ENCODE data around the gene GRM8.
"Not testable (repeated sequence)": the region's sequence is repeated elsewhere in the genome, so short reads cannot be mapped to it uniquely, and the experiment has no call there.

The GRM8 gene

DNA sequence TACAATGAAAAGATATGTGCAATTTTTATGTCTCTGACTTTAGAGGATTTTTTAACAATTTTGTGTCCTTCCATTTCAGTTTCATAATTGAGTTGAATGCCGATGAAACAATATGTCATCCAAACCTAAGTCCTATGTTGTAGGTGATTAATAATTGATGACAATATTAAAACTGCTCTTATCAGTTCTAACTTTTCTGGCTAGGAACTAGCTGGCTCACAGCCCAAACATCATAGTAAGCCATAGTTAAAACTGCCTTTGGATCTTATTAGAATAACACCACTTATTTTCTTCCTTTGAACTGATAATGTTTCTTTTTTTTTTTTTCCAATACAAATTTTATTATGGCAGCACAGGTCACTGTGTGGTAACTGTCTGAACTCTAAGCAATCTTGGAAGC, 230.9 kb downstream of the GRM8 start:
- DNase-seq: no peak

DNA sequence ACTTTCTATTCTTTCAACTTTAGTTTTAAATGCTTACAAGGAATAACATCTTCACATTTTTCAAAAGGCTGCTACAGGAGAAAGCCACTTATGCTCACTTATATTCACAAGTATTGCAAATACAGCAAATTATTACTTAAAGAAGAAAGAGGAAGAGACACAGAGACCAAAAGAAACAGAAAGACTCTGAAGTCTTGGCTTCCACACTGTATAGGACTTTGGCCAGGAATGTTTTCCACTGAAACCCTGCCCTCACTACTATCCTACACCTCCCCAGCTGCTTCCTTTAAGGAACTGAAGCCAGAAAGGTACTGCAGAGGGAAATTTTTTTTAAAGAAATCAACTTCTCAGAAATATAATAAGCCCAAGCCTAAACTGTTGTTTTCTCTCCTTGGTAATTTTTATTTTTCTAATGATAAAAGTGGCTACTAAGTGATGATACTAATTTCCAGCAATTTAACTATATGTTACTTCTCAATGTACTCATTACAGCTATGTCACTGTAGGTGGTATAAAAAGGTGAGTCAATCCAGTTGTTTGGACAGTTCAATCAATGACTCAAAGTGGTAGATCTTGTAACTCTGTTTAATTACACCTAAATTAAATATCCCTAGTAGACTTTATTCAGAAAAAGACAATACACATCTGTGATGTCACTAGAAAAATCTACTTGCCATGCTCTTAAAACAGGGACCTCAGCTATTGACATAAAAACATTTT, 231.6 kb downstream of the GRM8 start:
- DNase-seq: no peak

DNA sequence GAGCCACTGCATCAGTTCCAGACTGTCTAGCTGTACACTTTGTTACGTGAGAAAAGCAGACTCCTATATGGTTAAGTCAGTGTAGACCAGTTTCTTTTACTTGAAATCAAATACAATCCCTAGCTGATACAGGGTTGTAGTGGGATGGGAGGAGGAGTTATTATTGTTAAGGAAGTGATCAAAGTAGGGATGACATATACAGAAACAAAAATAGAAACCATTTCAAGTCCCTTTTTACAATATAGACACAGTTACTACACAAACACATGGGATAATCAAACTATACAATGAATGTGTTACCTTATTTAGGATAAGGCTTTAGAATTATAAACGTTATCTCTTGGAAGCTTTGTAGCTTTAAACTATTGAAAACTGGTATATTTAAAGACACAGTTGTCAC, 233.9 kb downstream of the GRM8 start:
- no peak for DNase-seq

DNA sequence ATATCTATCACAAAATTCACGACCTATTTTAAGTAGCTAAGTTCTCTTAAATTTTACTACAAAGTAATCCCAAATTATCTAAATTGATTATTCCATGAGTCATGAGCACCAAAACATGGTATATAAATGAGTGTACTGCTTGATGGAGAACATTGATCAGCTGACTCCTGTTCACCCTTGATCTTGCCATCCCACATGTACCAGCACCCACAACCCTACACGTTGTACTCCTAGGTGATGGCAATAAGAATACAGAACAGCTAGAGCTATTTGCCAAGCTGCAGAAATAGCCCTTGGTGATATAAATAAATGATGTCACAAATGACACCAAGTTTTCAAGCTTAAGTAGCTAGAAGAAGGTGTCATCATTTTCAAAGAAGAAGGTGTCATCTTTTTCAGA, 235.5 kb downstream of the GRM8 start:
- DNase-seq: no peak

DNA sequence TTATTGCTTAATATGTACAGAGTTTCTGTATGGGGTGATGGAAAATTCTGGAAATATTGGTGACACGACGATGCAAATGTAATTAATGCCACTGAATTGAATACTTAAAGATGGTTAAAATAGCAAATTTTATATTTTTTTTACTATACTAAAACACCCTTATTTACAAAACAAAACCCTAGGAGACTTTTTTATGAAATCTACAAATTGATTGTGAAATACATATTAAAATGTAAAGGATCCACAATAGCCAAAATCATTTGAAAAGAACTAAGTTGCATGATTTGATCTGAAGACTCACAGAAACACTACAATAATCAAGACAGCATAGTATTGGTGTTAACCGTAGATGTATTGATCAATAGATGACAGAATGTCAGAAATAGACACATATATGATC, 252.0 kb downstream of the GRM8 start:
- DNase-seq: no peak

DNA sequence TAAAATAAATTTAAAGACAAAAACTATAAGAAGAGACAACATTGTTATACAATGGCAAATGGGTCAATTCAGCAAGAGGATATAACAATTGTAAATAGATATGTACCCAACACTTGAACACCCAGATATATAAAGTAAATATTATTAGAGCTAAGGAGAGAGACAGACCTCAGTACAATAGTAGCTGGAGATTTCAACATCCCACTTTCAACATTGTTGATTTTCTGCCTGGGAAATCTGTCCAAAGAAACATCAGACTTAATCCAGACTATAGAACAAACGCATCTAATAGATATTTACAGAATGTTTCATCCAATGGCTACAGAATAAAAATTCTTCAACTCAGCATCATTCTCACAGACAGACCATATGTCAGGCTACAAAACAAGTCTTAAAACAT, 256.1 kb downstream of the GRM8 start:
- DNase-seq: no peak

DNA sequence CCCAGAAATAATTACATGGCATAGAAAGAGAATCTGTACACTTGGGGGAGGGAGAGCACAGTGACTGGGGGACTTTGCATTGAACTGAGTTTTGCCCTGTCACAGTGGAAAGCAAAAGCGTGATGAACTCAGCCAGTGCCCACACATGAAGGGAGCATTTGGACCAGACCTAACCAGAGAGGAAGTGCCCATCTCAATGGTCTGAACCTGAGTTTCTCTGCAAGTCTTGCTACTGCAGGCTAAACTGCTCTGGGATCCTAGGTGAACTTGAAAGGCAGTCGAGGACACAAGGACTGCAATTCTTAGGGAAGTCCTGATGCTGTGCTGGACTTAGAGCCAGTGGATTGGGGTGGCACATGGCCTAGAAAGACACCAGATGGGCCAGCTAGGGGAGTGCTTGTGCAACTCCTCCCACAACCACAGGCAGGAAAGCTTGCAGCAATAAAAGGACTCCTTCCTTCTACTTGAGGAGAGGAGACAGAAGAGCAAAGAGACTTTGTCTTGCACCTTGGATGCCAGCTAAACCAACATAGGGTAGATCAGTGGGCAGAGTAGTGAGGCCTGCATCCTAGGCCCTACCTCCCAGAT, 259.0 kb downstream of the GRM8 start:
- DNase-seq: no peak

DNA sequence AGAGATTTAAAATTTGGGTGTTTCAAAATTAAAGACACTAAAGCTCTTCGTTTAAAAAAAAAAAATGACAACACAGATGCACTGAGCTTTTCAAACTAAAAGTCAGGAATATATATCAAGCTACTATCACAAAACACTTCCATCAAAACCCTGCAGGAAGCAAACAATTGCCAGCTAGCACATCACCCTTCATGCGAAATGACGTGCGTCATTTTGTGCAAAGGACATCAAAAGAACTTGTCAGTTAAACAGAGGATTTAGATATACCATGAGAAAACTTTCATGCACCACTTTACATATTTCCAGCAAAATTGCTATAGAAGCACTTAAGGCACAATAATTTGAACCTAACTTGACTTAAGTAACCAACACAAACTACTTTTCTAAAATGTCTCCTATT, 264.7 kb downstream of the GRM8 start:
- no peak for DNase-seq

DNA sequence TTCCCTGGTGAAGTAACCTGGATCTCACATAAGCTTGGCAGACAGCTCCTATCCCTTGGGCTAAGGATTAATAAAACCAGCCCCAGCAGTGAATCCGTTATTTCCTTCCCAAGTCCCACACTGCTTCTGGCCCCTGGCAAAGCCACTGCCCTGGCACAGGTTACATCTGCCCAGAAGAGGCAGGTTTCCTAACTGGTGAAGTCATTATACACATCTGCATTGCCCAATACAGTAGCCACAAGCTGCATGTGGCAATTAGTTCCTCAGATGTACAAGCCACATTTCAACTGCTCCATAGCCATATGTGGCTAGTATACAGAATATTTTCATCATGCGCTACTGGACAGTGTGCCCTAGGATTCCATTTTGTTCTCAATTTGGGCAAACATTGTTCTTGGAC, 273.0 kb downstream of the GRM8 start:
- DNase-seq: no peak

DNA sequence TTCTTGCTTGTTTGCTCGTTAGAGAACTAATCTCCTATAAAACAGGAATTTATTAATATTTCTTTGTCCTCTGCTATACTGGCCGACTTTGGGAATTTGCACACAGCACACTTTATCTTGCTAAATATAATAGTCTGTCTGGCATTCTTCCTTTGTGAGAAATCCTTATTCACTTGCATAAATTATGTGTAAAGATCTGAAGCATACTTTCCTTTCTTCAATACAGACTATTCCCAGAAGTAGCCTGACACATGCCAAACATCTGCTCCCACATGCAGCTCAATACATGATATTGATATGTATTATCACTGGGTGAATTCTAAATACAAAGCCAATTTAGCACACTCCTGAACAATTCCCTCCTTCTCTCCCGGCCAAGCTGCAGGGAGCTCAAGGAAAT, 273.9 kb downstream of the GRM8 start:
- no peak for DNase-seq

DNA sequence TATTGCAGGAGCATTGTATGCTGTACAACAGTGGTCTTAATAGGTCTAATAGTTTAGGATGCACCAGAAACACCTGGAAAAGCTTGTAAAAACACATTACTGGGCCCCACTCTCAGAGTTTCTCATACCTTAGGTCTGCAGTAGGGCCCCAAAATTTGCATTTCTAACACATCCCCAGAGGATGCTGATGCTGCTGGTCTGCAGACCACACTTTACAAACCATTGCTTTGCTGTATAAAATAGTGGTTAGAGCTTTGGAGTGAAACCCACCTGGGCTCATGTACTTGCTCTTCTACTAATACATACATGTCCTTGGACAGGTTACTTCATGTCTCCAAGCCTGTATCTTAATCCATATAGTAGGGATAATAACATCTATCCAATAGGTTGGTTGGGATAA, 279.7 kb downstream of the GRM8 start:
- no peak for DNase-seq

DNA sequence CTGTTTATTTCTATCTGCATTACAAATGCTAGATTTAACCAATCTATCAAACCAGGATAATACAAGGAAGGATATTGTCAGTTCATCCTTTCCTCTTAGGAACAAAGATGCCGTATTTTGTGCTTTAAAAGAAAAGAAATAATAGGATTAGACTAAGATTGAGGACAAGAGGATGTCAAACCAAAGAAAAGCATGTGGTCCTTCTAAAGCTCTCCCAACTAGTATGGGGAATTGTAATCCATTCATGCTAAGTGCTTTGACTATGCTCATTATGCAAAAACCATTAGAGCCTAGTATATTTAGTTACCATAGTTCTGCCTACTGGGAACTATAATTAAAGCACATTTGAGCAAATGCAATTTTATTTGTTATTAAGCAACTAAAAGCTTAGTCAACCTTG, 280.2 kb downstream of the GRM8 start:
- DNase-seq: no peak

DNA sequence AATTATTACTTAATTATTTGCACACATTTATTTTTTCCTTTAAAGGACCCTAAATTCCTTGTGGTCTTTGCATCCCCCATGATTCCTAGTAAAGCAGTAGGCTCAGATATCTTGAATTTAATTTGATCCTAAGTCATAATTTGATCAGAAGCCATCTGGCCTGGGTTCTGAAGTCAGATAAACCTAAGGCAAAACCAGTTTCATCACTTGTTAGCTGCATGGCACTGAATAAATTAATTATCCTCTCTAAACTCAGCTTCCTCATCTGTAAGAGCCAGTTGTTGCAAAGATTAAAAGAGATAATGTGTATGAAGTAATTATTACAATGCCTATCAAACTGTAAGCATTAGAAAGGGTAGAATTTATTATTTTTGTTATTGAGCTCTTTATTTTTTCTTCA, 293.1 kb downstream of the GRM8 start:
- DNase-seq: no peak

DNA sequence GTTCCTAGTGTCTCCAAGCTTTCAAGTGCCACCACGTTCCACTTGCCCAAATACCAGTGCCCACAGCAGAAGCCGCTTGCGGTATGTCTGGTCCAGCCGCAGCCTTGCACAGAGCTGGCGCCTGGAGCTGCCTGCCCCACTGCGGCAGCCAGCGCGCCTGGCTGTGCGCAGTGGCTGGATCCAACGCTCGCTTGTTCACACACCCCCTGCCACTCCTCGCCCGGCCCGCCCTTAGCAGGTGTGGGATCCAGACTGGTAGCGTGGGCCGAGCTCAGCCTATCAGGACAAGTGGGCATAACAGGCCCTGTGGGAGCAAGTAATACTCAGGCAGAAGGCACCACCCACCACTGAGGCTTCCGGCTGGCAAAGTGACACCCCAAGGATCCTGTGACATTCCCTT, 294.4 kb downstream of the GRM8 start:
- no peak for DNase-seq

DNA sequence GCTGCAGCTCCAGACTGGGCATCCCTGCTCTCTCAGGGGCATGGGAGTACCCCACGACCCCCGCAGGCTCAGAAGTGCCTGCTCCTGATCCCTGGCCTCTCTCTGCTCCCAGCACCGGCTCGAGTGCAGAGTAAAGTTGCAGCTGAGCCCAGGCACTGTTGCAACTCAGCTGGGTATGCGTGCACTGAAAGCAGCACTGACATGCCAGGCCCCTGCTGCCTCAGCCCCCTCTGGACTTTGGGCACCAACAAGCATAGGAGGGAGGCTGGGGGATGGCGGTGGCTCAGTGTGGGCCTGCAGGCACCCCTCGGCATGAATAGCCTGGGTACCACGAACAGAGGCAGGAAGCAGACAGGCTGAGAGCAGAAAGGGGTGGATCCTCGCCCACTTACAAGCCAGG, 295.3 kb downstream of the GRM8 start:
- no peak for DNase-seq

DNA sequence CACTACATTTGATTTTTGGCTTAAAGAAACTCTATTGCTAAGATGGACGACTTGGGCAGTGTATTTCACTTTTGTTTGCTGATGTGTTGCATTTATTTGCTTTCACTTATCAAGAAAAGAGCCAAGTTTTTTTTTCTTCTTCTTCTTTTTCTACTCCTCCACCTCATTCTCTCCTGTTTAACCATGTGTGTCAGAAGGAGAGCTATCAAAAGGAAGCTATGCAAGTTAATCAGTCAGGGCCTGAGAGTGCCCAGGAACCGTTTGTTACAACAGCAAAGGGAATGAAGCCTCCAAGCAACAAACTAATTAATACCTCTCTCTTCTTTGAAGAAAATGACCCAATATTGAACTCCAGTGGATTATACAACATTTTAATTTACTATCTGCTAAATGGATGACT, 299.3 kb downstream of the GRM8 start:
- DNase-seq: no peak

DNA sequence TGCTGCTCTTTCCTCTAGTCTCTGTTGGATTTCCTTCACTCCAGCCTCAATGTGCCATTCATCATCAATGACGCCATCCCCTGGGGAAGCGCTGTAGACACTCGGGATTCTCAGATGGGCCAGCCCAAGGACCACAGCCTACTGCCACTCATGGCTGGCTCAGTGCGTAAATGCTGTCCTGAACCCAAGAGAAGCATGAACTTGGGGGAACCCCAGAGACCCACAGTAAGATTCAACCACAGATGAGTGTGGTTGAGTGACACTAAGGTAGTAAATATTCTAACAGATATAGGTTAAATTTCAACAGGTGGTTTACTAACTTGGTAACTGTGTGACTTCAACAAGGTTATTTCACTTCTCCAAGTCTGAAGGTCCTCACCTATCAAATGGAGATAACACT, 304.1 kb downstream of the GRM8 start:
- no peak for DNase-seq

DNA sequence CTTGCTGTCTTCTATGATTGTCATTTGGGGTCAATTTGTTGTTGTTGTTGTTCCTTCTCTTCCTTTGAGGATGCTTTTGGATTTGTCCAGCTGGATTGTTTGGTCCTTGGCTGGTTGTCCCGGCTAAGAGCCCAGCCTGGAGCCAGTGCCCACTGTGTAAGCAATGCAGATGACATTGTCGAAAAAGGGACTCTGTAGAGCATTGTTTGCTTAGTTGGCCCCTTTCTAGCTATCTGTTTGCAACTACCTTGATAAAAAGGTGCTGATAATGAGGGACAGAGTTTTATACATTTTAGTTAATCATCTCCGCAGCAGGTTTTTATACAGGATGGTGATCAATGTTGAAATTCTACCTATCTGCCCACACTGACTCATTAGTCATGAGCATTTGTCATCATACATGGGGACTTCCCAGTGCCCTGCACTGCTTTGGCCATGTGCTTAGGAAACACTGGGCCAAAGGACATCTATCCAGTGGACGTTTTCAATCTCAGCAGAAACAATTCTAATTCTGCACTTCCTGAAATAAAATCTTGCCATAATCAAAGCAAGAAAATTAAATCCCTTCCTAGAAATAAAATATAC, 311.9 kb downstream of the GRM8 start:
- DNase-seq: no peak

DNA sequence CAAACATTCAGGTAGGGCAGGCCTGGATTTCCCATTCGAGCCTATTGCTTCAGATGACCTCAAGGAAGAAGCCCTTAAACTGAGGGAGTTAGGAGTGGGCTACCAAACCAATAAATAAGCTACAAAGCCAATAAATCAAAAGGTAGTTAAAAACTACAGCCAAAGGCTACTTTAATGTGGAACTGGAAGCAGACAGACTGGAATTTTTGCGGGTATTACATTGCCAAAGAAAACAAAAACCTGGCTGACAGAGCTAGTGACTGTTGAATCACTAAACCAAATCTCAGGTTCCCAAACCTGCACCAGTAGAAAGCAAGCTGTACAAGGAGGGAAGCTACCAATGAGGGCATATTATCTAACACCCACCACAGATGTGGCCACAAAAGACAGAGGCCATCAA, 315.6 kb downstream of the GRM8 start:
- DNase-seq: no peak

DNA sequence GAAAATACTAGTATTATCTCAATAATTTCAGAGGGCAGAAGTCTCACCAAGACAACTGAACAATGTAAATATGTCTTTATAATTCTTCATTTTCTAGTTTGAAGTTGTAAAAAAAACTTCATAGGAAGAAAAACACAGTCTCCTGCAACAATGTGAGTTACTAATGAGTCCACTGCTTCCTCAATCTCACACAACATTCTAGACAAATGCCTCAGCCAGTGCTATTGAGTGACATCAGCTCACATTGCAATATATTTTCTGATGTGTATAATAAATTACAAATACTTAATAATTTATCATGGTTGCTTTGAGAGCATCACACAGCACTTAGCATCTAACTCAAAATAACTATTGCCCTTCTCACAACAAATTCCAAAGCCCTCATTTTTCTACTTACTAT, 321.2 kb downstream of the GRM8 start:
- no peak for DNase-seq

DNA sequence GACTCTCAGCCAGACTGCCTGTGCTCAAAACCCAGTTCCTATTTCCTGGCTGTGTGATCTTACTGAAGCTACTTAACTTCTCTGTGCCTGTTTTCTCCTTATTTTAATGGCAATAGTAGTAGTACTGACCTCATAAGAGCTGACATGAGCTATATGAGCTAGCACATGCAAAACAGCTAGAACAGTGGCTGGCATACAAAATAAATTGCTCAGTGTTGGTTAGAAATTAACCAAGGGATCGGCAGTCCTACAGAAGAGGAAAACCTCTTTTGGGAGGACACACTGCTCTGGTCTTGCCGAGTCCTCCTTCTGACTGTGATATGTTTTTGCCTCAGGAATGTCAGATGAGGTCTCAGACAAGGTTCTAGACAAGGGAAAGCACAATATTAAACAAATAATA, 322.6 kb downstream of the GRM8 start:
- no peak for DNase-seq

DNA sequence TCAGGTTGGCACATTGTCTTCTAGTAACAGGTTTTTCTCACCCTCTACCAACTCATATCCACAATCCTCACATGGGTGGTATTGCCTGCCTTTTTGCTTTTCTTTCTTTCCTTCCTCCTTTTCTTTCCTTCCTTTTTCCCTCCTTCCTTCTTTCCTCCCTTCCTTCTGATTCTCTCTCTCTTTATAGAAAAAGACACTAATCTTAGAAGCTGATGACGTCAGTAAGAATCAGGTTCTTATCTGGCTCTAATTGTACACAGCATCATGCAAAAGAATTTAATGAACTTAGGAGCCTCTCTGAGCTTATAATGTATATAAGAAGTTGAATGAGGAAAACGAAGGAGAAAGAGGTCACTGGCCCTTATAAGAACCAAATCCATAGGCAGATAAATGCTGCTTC, 328.3 kb downstream of the GRM8 start:
- no peak for DNase-seq

DNA sequence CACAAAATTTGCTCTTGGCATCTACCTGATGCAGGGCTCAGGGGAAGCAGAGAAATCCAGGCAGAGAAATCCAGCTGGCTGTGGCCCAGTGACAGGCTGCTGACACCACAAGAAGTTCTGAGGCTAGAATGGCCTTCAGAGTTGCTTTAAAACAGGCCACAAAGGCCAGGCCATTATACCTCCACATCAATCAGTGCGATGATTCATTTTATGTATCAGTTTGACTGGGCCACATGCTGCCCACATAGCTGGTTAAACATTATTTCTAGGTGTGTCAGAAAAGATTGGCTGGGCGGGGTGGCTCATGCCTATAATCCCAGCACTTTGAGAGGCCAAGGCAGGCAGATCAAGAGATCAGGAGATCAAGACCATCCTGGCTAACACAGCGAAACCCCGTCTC, 341.1 kb downstream of the GRM8 start:
- not testable (repeated sequence) for DNase-seq

DNA sequence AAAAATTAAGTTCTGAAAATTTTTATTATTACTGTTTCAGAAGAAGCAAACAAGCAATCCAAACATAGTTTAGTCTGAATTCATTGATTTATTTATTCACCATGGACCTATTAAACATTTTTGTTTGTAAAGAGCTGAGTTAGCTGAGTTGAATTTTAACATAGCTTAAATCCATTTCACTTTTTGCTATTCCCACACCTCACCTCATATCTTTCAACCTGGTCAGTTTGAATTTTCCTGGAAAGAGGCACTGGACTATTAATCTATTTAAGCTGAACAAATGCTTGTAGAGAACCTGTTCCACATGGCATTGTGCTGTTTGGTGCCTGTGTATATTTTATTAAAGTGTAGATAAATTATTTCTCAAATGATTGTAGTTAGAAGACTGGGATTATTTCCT, 344.2 kb downstream of the GRM8 start:
- not testable (repeated sequence) for DNase-seq

DNA sequence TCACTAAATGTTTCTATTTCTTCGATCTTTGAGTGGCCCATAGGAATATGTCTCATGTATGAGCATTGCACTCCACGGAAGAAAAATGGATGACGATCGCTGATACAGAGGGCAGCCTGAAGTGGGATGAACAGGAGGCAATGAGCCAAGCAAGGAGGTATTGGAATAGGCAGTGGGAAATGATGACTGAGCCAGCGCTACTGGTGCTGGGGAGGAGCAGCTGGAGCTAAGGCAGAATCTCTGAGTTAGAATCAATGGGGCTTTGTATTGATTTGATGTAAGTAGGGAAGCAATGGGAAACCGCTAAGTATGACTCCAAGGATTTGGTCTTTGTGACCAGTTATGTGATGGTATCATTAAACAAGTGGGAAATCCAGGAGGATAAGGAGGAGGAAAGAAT, 345.1 kb downstream of the GRM8 start:
- not testable (repeated sequence) for DNase-seq
